ENCODE data around the gene RARS2. TPM values are rescaled to one million over a fixed set of nuclear protein-coding genes. Genes with fewer than 3 reads are reported as not detected.

The RARS2 gene
- total RNA-seq, 1 donor from 2014 or later, result 50.3 TPM

GRCh38 chr6:87574237-87574804 lies 15.5 kb downstream of the RARS2 start:
- DNase-seq (ENCODE audit: low spot score, unreplicated experiment), result no peak
- H3K27me3 Mint-ChIP-seq, result no peaks in the 10 kb centered on the region
- H3K9me3 Mint-ChIP-seq (ENCODE audit: low read depth), result peaks cover 3% of the 10 kb centered on the region
- H3K27ac Mint-ChIP-seq, result peak overlapping the region; percentile 73
- no peak overlapping the region for H3K4me3 Mint-ChIP-seq (ENCODE audit: low read depth)
- no peak for TF ChIP-seq CTCF (IDR thresholded peaks at IDR 0.05; ENCODE audit: unreplicated experiment)
- H3K36me3 Mint-ChIP-seq (ENCODE audit: insufficient read depth), result peaks cover 15% of the 10 kb centered on the region
- H3K4me1 Mint-ChIP-seq (ENCODE audit: low read depth), result peaks cover 15% of the 10 kb centered on the region

GRCh38 chr6:87573307-87574024 lies 16.3 kb downstream of the RARS2 start:
- no peak for TF ChIP-seq CTCF (IDR thresholded peaks at IDR 0.05; ENCODE audit: unreplicated experiment)
- Mint-ChIP-seq H3K36me3 (ENCODE audit: insufficient read depth) (peaks cover 15% of the 10 kb centered on the region), H3K4me3 (ENCODE audit: low read depth) (no peak overlapping the region), H3K4me1 (ENCODE audit: low read depth) (peaks cover 15% of the 10 kb centered on the region), H3K9me3 (ENCODE audit: low read depth) (peaks cover 3% of the 10 kb centered on the region), H3K27me3 (no peaks in the 10 kb centered on the region), H3K27ac (no peak overlapping the region)
- no peak for DNase-seq (ENCODE audit: low spot score, unreplicated experiment)

GRCh38 chr6:87572883-87573282 lies 16.9 kb downstream of the RARS2 start:
- H3K36me3 Mint-ChIP-seq (ENCODE audit: insufficient read depth), result peaks cover 17% of the 10 kb centered on the region
- H3K27ac Mint-ChIP-seq, result no peak overlapping the region
- H3K4me1 Mint-ChIP-seq (ENCODE audit: low read depth), result peaks cover 15% of the 10 kb centered on the region
- no peaks in the 10 kb centered on the region for H3K27me3 Mint-ChIP-seq
- no peak overlapping the region for H3K4me3 Mint-ChIP-seq (ENCODE audit: low read depth)
- no peak for TF ChIP-seq CTCF (IDR thresholded peaks at IDR 0.05; ENCODE audit: unreplicated experiment)
- no peak for DNase-seq (ENCODE audit: low spot score, unreplicated experiment)
- peaks cover 3% of the 10 kb centered on the region for H3K9me3 Mint-ChIP-seq (ENCODE audit: low read depth)

- DNase-seq (ENCODE audit: low spot score, unreplicated experiment), result no peak
- no peak overlapping the region for H3K4me3 Mint-ChIP-seq (ENCODE audit: low read depth)
- TF ChIP-seq CTCF (IDR thresholded peaks at IDR 0.05; ENCODE audit: unreplicated experiment), result no peak
- no peaks in the 10 kb centered on the region for H3K27me3 Mint-ChIP-seq
- peaks cover 14% of the 10 kb centered on the region for H3K36me3 Mint-ChIP-seq (ENCODE audit: insufficient read depth)
- no peak overlapping the region for H3K27ac Mint-ChIP-seq
- H3K4me1 Mint-ChIP-seq (ENCODE audit: low read depth), result peaks cover 15% of the 10 kb centered on the region
- H3K9me3 Mint-ChIP-seq (ENCODE audit: low read depth), result peaks cover 3% of the 10 kb centered on the region
Measured at GRCh38 chr6:87572021-87572420, 17.8 kb downstream of the RARS2 start.

GRCh38 chr6:87561017-87561416 lies 28.8 kb downstream of the RARS2 start:
- H3K9me3 Mint-ChIP-seq (ENCODE audit: low read depth), result no peaks in the 10 kb centered on the region
- no peaks in the 10 kb centered on the region for H3K27me3 Mint-ChIP-seq
- peaks cover 17% of the 10 kb centered on the region for H3K36me3 Mint-ChIP-seq (ENCODE audit: insufficient read depth)
- no peak for DNase-seq (ENCODE audit: low spot score, unreplicated experiment)
- TF ChIP-seq CTCF (IDR thresholded peaks at IDR 0.05; ENCODE audit: unreplicated experiment), result no peak
- H3K4me1 Mint-ChIP-seq (ENCODE audit: low read depth), result no peaks in the 10 kb centered on the region
- no peak overlapping the region for H3K4me3 Mint-ChIP-seq (ENCODE audit: low read depth)
- H3K27ac Mint-ChIP-seq, result peak overlapping the region; percentile 65

All from progenitor cell of endocrine pancreas (in vitro differentiated cells).